ENCODE results near the gene OGDH.

OGDH gene

DNA sequence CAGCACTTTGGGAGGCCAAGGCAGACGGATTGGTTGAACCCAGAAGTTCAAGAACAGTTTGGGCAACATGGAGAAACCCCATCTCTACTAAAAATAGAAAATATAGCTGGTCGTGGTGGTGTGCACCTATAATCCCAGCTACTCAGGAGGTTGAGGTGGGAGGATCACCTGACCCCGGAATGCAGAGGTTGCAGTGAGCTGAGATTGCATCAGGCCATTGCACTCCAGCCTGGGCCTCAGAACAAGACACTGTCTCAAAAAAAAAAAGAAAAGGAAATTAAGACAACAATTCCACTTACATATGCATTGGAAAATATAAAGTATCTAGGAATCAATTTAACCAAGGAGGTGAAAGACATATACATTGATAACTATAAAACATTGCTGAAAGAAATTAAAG lies 7.2 kb upstream of the OGDH start:
- TF ChIP-seq, protein P1, sequence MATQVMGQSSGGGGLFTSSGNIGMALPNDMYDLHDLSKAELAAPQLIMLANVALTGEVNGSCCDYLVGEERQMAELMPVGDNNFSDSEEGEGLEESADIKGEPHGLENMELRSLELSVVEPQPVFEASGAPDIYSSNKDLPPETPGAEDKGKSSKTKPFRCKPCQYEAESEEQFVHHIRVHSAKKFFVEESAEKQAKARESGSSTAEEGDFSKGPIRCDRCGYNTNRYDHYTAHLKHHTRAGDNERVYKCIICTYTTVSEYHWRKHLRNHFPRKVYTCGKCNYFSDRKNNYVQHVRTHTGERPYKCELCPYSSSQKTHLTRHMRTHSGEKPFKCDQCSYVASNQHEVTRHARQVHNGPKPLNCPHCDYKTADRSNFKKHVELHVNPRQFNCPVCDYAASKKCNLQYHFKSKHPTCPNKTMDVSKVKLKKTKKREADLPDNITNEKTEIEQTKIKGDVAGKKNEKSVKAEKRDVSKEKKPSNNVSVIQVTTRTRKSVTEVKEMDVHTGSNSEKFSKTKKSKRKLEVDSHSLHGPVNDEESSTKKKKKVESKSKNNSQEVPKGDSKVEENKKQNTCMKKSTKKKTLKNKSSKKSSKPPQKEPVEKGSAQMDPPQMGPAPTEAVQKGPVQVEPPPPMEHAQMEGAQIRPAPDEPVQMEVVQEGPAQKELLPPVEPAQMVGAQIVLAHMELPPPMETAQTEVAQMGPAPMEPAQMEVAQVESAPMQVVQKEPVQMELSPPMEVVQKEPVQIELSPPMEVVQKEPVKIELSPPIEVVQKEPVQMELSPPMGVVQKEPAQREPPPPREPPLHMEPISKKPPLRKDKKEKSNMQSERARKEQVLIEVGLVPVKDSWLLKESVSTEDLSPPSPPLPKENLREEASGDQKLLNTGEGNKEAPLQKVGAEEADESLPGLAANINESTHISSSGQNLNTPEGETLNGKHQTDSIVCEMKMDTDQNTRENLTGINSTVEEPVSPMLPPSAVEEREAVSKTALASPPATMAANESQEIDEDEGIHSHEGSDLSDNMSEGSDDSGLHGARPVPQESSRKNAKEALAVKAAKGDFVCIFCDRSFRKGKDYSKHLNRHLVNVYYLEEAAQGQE (IDR thresholded peaks at IDR 0.05; ENCODE audit: insufficient read depth in 1 of 2, low read depth in 2 of 2, low read length in 2 of 2): no peak
- TF ChIP-seq SIN3A (IDR thresholded peaks at IDR 0.05; ENCODE audit: borderline replicate concordance, insufficient read depth, low read length) (no peak), FOXP2 (optimal IDR thresholded peaks at IDR 0.05; ENCODE audit: borderline replicate concordance, extremely low read depth, extremely low read length, insufficient read depth) (no peak), TAF1 (IDR thresholded peaks at IDR 0.05; ENCODE audit: borderline replicate concordance, insufficient read depth, low read length) (no peak), POLR2AphosphoS5 (IDR thresholded peaks at IDR 0.05; ENCODE audit: low read depth, low read length) (no peak)

DNA sequence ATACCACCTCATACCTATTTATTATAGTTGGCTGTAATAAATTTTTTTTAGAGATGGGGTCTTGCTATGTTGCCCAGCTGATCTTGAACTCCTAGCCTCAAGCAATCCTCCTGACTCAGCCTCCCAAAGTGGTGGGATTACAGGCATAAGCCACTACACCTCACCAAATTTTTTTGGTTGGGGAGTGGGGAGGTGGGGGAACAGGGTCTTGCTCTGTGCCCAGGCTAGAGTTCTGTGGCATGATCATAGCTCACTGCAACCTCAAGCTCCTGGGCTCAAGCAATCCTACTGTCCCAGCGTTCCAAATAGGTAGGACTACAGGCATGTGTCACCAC lies 3.9 kb upstream of the OGDH start:
- TF ChIP-seq FOXP2 (optimal IDR thresholded peaks at IDR 0.05; ENCODE audit: borderline replicate concordance, extremely low read depth, extremely low read length, insufficient read depth): no peak

DNA sequence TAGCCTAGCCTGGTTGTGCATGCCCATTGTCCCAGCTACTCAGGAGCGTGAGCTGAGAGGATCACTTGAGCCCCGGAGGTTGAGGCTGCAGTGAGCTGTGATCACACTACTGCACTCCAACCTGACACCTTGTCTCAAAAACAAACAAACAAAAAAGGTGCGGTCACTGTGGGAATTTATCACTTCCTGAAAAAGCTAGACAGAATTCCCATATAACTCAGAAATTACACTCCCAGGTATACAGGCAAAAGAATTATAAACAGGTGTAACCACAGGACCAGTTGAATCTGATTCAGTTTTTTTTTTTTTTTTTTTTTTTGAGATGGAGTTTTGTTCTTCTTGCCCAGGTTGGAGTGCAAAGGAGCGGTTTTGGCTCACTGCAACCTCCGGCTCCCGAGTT lies 3.2 kb upstream of the OGDH start:
- TF ChIP-seq POLR2AphosphoS5 (IDR thresholded peaks at IDR 0.05; ENCODE audit: low read depth, low read length) (no peak), TAF1 (IDR thresholded peaks at IDR 0.05; ENCODE audit: borderline replicate concordance, insufficient read depth, low read length) (no peak), FOXP2 (optimal IDR thresholded peaks at IDR 0.05; ENCODE audit: borderline replicate concordance, extremely low read depth, extremely low read length, insufficient read depth) (no peak), SIN3A (IDR thresholded peaks at IDR 0.05; ENCODE audit: borderline replicate concordance, insufficient read depth, low read length) (no peak)
- TF ChIP-seq, protein P1 (IDR thresholded peaks at IDR 0.05; ENCODE audit: insufficient read depth in 1 of 2, low read depth in 2 of 2, low read length in 2 of 2): no peak

DNA sequence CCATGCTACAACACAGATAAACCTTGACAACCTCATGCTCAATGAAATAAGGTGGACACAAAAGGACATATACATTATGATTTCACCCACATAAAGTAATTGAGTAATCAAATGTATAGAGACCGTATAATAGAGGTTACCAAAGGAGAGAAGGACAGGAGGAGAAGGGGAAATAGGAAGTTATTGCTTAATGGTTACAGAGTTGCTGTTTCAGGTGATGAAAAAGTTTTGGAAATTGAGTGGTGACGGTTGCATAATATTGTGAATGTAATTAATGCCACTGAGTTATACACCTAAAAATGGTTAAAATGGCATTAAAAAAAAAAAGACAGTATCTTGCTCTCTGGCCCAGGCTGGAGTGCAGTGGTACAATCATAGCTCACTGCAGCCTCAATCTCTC lies 1.5 kb upstream of the OGDH start:
- TF ChIP-seq SIN3A (IDR thresholded peaks at IDR 0.05; ENCODE audit: borderline replicate concordance, insufficient read depth, low read length): no peak
- TF ChIP-seq, protein P1 (IDR thresholded peaks at IDR 0.05; ENCODE audit: insufficient read depth in 1 of 2, low read depth in 2 of 2, low read length in 2 of 2): no peak

DNA sequence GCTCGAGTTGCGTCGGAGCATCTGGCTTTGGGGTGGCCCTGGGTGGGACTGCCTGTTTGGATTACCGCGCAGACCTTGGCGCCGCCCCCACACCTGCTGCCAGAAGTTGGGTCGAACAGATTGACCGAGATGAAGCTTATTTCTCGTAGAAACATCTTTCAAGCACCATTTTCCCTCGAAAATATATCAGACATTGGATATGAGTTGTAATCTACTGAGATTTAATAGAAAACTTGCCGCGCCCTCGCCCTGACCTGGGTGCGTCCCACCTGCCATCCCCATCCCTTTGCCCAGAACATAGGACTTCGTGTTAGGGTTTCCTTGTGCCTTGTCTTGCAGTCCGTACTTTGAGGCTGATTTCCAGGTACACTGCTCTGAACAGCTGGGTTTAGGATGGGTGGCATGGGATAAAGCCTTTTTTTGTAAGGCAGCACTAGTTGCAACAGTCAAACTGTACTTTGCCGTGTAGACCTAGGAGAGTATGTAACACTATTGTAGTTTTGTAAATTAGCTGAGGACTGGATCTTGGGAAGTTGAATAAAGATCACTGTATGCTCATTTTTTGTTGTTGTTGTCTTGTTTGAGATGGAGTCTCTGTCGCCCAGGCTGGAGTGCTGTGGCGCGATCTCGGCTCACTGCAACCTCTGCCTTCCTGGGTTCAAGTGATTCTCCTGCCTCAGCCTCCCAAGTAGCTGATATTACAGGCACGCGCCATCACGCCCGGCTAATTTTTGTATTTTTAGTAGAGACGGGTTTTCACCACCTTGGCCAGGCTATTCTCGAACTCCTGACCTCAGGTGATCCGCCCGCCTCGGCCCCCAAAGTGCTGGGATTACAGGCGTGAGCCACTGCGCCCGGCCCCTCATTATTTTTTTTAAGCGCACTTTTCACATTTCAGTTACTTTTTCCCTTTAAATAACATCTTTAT lies 978 bp downstream of the OGDH start:
- TF ChIP-seq SIN3A (IDR thresholded peaks at IDR 0.05; ENCODE audit: borderline replicate concordance, insufficient read depth, low read length) (no peak), FOXP2 (optimal IDR thresholded peaks at IDR 0.05; ENCODE audit: borderline replicate concordance, extremely low read depth, extremely low read length, insufficient read depth) (no peak), POLR2AphosphoS5 (IDR thresholded peaks at IDR 0.05; ENCODE audit: low read depth, low read length) (no peak), TAF1 (IDR thresholded peaks at IDR 0.05; ENCODE audit: borderline replicate concordance, insufficient read depth, low read length) (no peak)
- TF ChIP-seq, protein P1 (IDR thresholded peaks at IDR 0.05; ENCODE audit: insufficient read depth in 1 of 2, low read depth in 2 of 2, low read length in 2 of 2): no peak

Data from PFSK-1 (cell line).